HCT116 (cell line): ENCODE measurements around the gene SLC10A3.

Experiments used
- CBX3 ChIP-seq: IDR thresholded peaks from 2 replicates; pipeline ENCODE4 v1.6.1; 2012; ENCODE audit warnings: low read depth
- CEBPB ChIP-seq: IDR thresholded peaks from 2 replicates; pipeline ENCODE4 v1.6.1; 2012; ENCODE audit warnings: low read depth
- ELF1 ChIP-seq: IDR thresholded peaks from 2 replicates; pipeline ENCODE4 v1.6.1; 2012; ENCODE audit warnings: low read depth, borderline replicate concordance
- EZH2 ChIP-seq: fragments of 200-600 bp; sonication (generic); IDR thresholded peaks from 2 replicates; pipeline ENCODE4 v1.6.1; 2017; ENCODE audit warnings: antibody characterized with exemption, mixed run types
- EZH2phosphoT487 ChIP-seq: fragments of 200-600 bp; IDR thresholded peaks from 2 replicates; pipeline ENCODE4 v1.6.1; 2018; ENCODE audit warnings: antibody characterized with exemption, borderline replicate concordance
- JUND ChIP-seq: IDR thresholded peaks from 2 replicates; pipeline ENCODE4 v1.6.1; 2012
- POLR2A ChIP-seq: IDR thresholded peaks from 2 replicates; pipeline ENCODE4 v1.7.0; 2011; ENCODE audit warnings: borderline replicate concordance; ENCODE audit not compliant: insufficient read depth, insufficient read length; ENCODE audit errors: extremely low read depth
- POLR2AphosphoS5 ChIP-seq: IDR thresholded peaks from 2 replicates; pipeline ENCODE4 v1.6.1; 2011; ENCODE audit warnings: mild to moderate bottlenecking, low read depth, low read length, moderate library complexity
- SP1 ChIP-seq: IDR thresholded peaks from 2 replicates; pipeline ENCODE4 v1.6.1; 2012; ENCODE audit warnings: low read depth
- SRF ChIP-seq: IDR thresholded peaks from 2 replicates; pipeline ENCODE4 v1.6.1; 2012; ENCODE audit warnings: low read depth
- TF ChIP-seq, protein P1 (sequence below), 3 experiments: fragments of 200-600 bp in 1 of 3; sonication (generic) in 1 of 3; IDR thresholded peaks in 2 of 3; conservative IDR thresholded peaks in 1 of 3; 2 replicates each; pipeline ENCODE4 v1.5.1; 2012 to 2017; ENCODE audit warnings: low read depth in 2 of 3, low read length in 2 of 3, antibody characterized with exemption in 1 of 3, borderline replicate concordance in 1 of 3, control low read depth in 1 of 3, mild to moderate bottlenecking in 1 of 3, mixed read lengths in 1 of 3, mixed run types in 1 of 3, moderate library complexity in 1 of 3; ENCODE audit not compliant: insufficient read depth in 1 of 3
- TF ChIP-seq, protein P2 (sequence below): IDR thresholded peaks from 2 replicates; pipeline ENCODE4 v1.6.1; 2012; ENCODE audit warnings: low read depth

DNA sequence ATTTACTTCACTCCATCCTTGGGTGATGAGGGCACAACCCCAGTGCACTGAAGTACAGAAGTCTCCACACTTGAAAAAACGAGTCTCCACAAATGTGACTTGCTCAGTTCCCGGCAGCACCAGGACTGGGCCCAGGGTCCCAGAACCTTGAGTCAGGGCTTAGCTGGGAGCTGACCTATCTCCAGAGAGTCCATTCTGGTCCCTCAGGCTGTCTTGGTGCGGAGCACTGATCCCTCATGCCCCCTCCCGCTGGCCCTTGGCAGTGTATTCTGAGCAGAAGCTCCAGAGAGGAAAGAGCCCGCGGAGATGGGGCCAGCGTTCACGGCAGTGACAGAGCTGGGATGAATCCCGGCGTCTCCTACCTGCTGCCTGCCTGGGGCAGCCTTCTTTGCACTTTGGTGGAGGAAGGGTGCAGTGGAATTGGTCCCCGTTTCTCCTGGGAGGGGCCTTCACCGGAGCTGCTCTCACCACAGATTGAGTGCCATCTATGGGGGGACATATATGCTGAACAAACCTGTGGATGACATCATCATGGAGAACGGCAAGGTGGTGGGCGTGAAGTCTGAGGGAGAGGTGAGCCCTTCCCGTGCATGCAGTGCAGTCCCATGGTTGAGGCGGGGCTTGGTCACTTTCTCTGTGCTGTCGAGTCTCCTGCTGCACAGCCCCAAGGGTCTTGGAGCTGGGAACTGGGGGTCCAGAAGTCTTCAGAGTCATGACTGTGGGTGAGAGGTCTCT is 49.6 kb downstream of the SLC10A3 start:
- TF ChIP-seq POLR2A: no peak
- TF ChIP-seq SP1: no peak
- no peak for TF ChIP-seq CEBPB
- TF ChIP-seq, protein P1, sequence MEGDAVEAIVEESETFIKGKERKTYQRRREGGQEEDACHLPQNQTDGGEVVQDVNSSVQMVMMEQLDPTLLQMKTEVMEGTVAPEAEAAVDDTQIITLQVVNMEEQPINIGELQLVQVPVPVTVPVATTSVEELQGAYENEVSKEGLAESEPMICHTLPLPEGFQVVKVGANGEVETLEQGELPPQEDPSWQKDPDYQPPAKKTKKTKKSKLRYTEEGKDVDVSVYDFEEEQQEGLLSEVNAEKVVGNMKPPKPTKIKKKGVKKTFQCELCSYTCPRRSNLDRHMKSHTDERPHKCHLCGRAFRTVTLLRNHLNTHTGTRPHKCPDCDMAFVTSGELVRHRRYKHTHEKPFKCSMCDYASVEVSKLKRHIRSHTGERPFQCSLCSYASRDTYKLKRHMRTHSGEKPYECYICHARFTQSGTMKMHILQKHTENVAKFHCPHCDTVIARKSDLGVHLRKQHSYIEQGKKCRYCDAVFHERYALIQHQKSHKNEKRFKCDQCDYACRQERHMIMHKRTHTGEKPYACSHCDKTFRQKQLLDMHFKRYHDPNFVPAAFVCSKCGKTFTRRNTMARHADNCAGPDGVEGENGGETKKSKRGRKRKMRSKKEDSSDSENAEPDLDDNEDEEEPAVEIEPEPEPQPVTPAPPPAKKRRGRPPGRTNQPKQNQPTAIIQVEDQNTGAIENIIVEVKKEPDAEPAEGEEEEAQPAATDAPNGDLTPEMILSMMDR (IDR thresholded peaks at IDR 0.05 in 2 of 3, conservative IDR thresholded peaks at IDR 0.05 in 1 of 3; ENCODE audit: borderline replicate concordance in 1 of 3, insufficient read depth in 1 of 3, low read depth in 2 of 3, low read length in 2 of 3): no peak
- no peak for TF ChIP-seq EZH2
- no peak for TF ChIP-seq JUND
- TF ChIP-seq POLR2AphosphoS5: no peak
- TF ChIP-seq, protein P2, sequence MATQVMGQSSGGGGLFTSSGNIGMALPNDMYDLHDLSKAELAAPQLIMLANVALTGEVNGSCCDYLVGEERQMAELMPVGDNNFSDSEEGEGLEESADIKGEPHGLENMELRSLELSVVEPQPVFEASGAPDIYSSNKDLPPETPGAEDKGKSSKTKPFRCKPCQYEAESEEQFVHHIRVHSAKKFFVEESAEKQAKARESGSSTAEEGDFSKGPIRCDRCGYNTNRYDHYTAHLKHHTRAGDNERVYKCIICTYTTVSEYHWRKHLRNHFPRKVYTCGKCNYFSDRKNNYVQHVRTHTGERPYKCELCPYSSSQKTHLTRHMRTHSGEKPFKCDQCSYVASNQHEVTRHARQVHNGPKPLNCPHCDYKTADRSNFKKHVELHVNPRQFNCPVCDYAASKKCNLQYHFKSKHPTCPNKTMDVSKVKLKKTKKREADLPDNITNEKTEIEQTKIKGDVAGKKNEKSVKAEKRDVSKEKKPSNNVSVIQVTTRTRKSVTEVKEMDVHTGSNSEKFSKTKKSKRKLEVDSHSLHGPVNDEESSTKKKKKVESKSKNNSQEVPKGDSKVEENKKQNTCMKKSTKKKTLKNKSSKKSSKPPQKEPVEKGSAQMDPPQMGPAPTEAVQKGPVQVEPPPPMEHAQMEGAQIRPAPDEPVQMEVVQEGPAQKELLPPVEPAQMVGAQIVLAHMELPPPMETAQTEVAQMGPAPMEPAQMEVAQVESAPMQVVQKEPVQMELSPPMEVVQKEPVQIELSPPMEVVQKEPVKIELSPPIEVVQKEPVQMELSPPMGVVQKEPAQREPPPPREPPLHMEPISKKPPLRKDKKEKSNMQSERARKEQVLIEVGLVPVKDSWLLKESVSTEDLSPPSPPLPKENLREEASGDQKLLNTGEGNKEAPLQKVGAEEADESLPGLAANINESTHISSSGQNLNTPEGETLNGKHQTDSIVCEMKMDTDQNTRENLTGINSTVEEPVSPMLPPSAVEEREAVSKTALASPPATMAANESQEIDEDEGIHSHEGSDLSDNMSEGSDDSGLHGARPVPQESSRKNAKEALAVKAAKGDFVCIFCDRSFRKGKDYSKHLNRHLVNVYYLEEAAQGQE: no peak
- TF ChIP-seq CBX3: no peak
- no peak for TF ChIP-seq EZH2phosphoT487
- no peak for TF ChIP-seq SRF
- TF ChIP-seq ELF1: no peak
